ACHN (cell line): ENCODE results near the gene MCTP1.
"Not testable (repeated sequence)": the region's sequence is repeated elsewhere in the genome, so short reads cannot be mapped to it uniquely, and the experiment has no call there.

Source experiments
- DNase-seq: peaks from one replicate; pipeline ENCODE4 v3.0.0-alpha.2; 2015
- in situ Hi-C: cut with HindIII; loops from 2 replicates; pipeline ENCODE4 v1.10.0; 2017; ENCODE audit warnings: low sequenced_read_pairs, low pct_ligation_motif_present, low pct_unique_long_range_greater_than_20kb

MCTP1 gene

DNA sequence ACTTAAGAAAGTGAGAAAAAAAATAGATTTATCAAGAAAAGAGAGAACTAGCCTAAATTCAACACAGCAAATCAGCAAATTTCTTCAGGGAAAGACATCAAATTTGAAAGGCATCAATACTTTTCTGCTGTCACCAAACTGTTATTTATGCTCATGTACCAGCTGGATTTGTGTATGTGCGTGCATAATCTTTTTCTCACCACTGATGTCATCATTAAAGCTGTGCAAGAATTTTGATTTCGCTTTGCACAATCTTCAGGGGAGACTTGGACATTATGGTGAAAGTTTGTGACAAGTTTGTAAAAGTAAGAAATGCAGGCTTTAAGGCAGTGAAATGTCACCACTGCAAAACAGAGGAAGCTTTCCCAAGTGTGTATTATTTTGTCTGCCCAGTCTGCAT, 451.0 kb downstream of the MCTP1 start:
- in situ Hi-C loops, result no loop called here
- no peak for DNase-seq

- no peak for DNase-seq
- in situ Hi-C loops, result no loop called here
Observed at GRCh38 chr5:94832685-94833084, 452.2 kb downstream of the MCTP1 start.

DNA sequence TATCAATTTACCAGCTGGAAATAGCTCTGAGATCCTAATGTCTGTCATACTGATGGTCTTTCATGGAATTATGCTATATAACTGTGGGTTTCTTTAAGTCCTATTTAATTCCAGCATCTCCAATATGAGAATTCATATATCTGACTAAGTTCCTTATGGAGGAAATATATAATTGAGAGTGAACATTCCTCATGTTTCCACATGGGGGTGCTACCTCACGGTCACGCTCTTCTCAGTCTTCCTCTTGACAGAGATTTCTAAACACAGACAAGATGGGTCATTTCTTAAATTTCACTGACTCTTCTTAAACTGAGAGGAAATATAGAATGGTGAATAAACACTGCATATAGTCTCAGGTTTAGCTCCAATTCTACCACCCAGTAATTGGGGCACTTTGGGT, 454.4 kb downstream of the MCTP1 start:
- in situ Hi-C loops, result no loop called here
- peak; percentile 23 for DNase-seq

GRCh38 chr5:94828222-94828621, 456.7 kb downstream of the MCTP1 start:
- DNase-seq, in situ Hi-C loops: not testable (repeated sequence)

GRCh38 chr5:94820488-94820887, 464.4 kb downstream of the MCTP1 start:
- in situ Hi-C loops, result no loop called here
- DNase-seq, result no peak

DNA sequence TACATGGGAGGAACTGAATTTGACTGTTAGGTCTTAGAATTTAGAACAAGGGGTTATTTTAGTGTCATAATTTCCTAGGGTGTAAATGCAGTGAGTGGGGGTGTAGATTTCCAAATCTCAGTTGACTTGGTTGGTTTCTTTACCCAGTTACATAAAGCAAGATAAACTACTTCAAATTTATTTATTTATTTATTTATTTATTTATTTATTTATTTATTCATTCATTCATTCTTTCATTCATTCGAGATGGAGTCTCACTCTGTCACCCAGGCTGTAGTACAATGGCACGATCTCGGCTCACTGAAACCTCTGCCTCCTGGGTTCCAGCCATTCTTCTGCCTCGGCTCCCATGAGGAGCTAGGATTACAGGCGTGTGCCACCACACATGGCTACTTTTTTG, 466.0 kb downstream of the MCTP1 start:
- no peak for DNase-seq
- in situ Hi-C loops, result no loop called here

GRCh38 chr5:94815313-94816039, 469.4 kb downstream of the MCTP1 start:
- no peak for DNase-seq
- in situ Hi-C loops, result no loop called here

DNA sequence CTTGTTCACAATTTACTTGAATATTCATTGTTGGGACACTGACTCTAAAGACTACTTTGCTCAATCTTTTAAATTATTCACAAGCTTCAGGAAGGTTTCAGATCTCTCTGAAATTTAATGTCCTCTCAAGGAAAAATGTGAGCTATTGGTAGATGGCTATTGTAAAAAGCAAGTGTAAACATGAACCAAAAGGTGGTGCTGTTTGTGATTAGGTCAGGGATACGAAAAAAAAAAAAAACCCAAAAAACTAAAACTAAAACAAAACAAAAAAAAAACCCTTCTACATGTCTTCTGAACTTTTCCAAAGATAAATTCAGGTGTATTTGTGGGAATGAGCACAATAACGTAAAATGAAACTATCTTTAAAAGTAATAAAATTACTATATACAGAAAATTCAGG, 472.7 kb downstream of the MCTP1 start:
- DNase-seq, result no peak
- in situ Hi-C loops, result no loop called here

DNA sequence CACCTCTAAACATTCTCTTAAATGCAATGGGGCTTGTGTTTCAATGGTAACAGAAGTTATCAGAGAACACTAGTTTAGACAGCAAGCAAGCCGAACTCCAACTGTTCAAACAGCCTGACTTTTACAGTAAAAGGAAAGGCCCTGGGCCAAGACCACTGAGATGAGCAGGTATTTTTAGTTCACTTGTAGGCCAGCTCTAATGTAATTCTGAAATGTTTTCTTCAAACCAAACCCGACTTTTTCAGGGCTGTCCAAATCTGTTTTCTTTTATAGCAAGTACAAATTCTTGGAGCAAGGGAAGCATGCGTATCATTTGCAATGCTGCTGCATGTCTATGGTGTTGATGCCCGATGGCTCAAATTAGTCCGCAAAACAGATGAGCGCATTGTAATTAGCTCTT, 473.6 kb downstream of the MCTP1 start:
- in situ Hi-C loops, result no loop called here
- DNase-seq, result no peak

DNA sequence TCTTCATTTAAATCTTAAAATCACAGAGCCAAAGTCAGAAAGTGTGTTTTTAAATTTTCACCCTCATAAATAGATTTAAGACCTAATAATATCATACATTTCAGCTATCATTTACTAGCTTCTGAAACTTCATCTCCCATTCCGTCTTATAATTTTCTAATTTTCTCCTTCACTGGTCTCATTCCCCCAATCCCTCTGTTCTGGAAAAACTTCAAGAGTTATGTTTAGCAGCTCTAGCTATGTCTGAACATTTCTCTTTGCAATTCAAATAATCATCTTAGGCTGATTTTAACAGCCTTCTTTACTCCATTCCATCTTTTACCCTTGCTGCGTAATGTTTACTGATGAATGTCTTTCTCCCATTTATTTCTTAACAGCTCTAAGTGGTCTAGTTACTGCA, 474.0 kb downstream of the MCTP1 start:
- no peak for DNase-seq
- in situ Hi-C loops, result no loop called here

- no peak for DNase-seq
- in situ Hi-C loops, result no loop called here
Observed at GRCh38 chr5:94810281-94810680, 474.6 kb downstream of the MCTP1 start.

DNA sequence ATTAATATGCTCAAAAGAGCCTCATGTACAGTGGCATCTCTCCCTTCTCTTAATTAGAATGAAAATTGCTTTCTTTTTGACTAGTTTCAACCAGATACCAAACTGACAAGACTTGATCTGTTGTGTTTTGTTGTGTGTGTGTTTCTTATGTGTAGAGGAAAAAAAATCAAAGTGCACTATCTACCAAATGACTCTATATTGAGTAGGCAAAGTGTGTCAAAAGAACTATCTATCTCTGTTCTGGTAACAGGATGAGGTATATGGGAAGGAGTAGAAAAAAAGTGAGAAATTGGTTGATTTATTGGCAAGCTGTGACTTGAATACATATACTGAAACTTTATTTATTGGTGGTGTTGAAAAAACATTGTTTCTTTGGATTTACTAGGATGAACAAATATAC, 476.4 kb downstream of the MCTP1 start:
- in situ Hi-C loops, result no loop called here
- DNase-seq, result no peak

DNA sequence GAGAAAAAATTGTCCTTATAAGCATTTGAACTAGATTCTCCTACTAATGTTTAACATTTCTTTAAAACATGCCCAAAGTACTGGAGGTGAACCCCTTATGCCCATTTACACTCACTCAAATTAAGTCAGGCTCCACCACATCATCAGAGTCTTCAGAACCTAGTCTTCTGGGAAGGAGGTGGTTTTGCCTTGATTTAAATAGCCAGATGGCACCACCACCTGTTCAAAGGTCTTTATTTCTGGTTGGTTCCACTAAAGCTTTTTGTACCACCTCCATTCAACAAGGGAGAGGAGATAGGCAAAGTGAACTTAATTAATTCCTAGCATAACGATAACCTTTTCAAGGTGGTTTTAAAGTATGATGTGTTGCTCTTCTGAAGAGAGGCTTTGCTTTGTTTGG, 476.9 kb downstream of the MCTP1 start:
- DNase-seq, result no peak
- in situ Hi-C loops, result no loop called here

GRCh38 chr5:94802450-94802849, 482.4 kb downstream of the MCTP1 start:
- in situ Hi-C loops, result no loop called here
- peak; percentile 8 for DNase-seq

GRCh38 chr5:94796586-94796985, 488.3 kb downstream of the MCTP1 start:
- DNase-seq, result no peak
- in situ Hi-C loops, result no loop called here

DNA sequence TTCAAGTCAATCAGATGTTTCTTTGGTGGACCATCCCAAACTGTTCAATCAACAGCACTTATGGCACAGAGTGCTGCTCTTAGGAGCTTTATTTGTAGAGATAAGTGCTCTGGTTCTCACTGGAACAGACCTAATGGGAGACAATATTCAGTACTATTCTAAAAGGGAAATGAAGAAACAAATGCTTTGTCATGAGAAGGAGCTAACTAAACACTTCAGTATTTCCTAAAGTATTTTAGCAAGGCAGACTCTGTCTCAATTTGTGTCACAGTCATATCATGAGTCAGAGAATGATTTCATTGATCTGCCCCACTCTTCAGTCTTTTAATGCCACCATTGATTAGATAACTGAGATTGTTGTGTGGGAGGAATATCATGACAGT, 491.1 kb downstream of the MCTP1 start:
- no peak for DNase-seq
- in situ Hi-C loops, result no loop called here

GRCh38 chr5:94793113-94793815, 491.6 kb downstream of the MCTP1 start:
- in situ Hi-C loops, result no loop called here
- no peak for DNase-seq

DNA sequence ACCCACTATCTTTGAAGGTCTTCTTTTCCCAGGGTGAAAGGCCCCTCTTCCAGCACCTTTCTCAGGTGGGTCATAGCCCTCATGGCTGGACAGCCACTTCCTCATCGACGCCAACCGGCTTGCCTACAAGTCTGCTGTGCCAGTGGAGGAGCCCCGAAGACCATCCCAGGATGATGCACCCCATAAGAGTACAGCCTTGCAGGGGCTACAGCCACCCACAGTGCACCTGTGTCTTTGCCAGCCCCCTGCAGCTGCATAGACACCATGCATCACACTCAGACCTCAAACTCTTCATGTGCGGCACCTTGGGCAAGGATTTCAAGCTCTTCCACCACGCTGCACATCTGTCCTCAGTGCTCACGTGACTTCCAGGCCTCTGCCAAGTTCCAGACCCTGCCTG, 493.1 kb downstream of the MCTP1 start:
- in situ Hi-C loops, result no loop called here

GRCh38 chr5:94788527-94788926, 496.4 kb downstream of the MCTP1 start:
- no peak for DNase-seq
- in situ Hi-C loops, result no loop called here

More for the DNA sequence above, 493.1 kb downstream of the MCTP1 start:
- no peak for DNase-seq
